22Rv1 (cell line): ENCODE data around the gene POR.

ENCODE experiments used
- CTCF ChIP-seq: fragments of 450-650 bp; IDR thresholded peaks from 2 replicates; pipeline ENCODE4 v1.5.1; 2017; ENCODE audit warnings: mild to moderate bottlenecking
- ZFX ChIP-seq: fragments of 450-650 bp; IDR thresholded peaks from 2 replicates; pipeline ENCODE4 v1.6.1; 2017; ENCODE audit warnings: antibody characterized with exemption, borderline replicate concordance

GRCh38 chr7:75991531-75992082, 76.7 kb downstream of the POR start:
- TF ChIP-seq CTCF (no peak), ZFX (no peak)
